GM12864 (cell line): ENCODE results near the gene OXSR1.
A peak's percentile ranks its signal among the peaks of the same experiment; 100 is the strongest.

Experiments
- DNase-seq: peaks from one replicate; pipeline ENCODE4 v3.0.0-alpha.2; 2011; ENCODE audit warnings: low read depth
- H3K4me3 ChIP-seq: 2 replicates; pipeline ENCODE4 v1.5.1; 2011; ENCODE audit warnings: mild to moderate bottlenecking, low read depth, low read length, control low read depth
- TF ChIP-seq, protein P1 (sequence below): IDR thresholded peaks from 2 replicates; pipeline ENCODE4 v1.5.1; 2011; ENCODE audit warnings: low read depth, mild to moderate bottlenecking, moderate library complexity, low read length, control low read depth, inconsistent platforms; ENCODE audit errors: missing control alignments

OXSR1 gene

DNA sequence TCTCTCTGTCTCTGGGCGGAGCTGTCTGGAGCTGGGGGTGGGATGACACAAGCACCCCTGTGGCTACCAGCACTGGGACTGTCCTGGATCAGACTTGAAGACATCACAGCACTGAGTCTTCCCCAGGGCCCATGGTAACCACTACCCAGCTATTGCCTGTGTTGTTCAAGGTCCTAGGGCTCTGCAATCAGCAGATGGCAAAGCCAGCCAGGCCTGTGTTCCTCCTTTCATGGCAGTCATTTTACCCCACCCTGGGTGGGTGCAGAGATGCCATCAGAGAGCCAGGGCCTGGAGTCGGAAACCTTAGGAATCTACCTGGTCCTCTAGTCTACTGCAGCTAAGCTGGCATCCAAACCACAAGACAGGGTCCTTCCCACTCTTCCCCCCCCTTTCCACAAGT lies 38.4 kb downstream of the OXSR1 start:
- no peak for DNase-seq
- TF ChIP-seq, protein P1, sequence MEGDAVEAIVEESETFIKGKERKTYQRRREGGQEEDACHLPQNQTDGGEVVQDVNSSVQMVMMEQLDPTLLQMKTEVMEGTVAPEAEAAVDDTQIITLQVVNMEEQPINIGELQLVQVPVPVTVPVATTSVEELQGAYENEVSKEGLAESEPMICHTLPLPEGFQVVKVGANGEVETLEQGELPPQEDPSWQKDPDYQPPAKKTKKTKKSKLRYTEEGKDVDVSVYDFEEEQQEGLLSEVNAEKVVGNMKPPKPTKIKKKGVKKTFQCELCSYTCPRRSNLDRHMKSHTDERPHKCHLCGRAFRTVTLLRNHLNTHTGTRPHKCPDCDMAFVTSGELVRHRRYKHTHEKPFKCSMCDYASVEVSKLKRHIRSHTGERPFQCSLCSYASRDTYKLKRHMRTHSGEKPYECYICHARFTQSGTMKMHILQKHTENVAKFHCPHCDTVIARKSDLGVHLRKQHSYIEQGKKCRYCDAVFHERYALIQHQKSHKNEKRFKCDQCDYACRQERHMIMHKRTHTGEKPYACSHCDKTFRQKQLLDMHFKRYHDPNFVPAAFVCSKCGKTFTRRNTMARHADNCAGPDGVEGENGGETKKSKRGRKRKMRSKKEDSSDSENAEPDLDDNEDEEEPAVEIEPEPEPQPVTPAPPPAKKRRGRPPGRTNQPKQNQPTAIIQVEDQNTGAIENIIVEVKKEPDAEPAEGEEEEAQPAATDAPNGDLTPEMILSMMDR, result no peak
- H3K4me3 ChIP-seq, result no peak overlapping the region

DNA sequence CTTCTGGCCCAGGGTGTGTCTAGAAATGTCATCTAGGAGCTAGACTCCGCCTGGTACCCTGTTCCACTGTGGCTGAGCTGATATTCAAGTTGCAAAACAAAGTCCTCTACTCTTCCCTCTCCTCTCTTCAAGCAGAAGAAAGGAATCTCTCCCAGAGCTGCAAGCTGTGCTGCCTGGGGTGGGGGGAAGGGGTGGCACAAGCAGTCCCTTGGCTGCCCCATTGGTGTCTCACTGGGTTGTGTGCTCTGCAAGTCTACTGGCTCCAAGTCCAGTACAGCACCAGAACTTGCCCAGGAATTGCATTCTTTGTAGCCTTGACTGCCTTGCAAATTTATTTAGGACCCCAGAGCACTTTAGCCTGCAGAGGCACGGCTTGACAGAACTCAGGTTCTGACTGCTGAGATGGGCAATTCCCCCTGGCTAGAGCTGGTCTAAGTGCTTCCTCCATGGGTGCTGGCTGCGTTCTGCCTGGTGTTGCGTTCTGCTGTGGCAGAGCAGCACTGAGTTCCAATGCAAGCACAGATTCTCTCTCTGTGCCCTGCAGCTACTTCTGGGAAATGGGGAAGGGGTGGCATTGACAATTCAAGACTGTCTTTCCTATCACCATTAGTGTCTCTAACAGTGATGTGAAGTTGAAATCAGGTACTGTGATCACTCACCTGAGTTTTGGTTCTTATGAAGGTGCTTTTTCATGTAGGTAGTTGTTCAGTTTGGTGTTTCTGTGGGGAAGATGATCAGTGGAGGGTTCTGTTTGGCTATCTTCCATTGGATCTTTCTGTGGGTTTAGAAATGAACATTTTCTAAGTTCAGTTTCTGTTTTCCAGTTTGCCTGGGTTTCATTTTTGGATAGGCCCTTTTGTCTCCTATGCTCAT lies 39.5 kb downstream of the OXSR1 start:
- no peak for DNase-seq
- no peak overlapping the region for H3K4me3 ChIP-seq
- TF ChIP-seq, protein P1, result no peak

DNA sequence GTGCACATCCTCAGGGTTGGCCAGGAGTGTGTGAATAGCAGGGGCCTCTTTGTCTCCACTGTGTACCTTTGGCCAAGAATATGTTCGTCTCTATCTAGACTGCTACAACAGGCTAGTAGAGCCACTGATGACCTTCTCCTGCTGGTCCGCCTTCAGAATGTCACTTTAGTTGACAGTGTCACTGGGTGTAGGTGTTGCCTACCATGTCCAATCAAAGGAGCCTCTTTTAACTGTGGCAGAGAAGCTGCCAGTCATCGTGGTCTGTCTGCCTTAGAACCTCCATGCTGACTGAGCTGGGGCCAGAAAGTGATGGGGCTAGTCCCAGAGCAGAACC lies 40.1 kb downstream of the OXSR1 start:
- no peak overlapping the region for H3K4me3 ChIP-seq
- TF ChIP-seq, protein P1, result no peak
- DNase-seq, result no peak

DNA sequence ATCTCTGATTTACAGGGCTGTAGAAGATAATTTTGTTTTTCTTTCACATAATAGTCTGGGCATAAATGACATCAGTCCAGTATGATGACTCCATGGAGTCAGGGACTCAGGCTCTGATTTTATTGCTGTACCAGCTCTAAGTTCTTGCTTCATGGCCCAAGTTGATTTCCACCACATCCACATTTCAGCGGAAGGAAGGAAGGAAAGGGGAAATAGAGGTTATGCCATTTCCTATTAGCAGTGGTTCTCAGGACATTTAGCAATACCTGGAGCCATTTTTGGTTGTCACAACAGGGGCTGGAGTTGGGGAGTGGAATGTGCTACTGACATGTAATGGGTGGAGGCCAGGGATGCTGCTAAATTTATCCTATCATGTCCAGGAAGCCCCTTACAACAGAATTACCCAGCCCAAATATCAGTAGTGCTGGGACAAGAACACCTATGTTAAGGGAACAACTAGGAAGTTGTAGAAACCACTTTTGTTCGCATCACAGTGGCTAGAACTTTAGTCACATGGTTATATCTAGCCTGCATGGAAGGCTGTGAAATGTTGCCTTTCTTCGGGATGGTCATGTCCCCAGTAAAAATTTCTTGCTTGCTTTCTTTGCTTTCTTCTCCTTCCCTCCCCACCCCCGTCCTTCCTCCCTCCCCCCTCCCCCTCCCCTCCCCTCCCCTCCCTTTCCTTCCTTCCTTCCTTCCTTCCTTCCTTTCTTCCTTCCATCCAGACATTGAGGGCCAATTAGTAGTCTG lies 42.1 kb downstream of the OXSR1 start:
- no peak overlapping the region for H3K4me3 ChIP-seq
- TF ChIP-seq, protein P1, result no peak
- DNase-seq, result no peak

DNA sequence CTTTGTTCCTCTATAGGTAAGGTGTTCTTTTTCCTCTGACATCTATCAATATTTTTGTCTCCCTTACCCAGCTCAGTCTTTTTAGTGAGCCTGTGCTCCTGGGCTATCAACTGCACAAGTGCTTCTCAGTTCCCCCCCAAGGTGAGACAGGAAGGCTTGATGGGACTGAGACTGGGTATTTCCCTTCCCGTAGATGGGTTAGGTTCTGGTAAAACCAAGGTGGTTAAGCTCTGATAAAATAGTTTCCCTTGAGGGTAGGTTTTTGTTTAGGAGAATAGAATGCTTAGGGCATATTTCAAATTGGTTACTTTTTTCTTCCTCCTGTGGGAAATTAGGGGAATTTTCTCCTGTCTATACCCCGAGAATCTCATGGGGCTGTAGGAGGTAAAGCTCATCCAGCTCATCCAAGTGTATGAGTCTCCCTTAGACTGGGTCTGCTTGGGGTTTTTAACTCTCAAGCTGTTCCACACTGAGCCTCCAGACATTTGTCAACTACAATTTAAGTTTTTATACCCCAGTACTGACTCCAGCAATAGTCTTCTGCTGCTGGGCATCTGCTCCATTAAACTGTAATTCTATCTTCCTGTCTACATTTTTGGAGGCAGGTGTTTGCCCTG lies 44.9 kb downstream of the OXSR1 start:
- H3K4me3 ChIP-seq, result no peak overlapping the region
- TF ChIP-seq, protein P1, result no peak
- peak; percentile 52 for DNase-seq

DNA sequence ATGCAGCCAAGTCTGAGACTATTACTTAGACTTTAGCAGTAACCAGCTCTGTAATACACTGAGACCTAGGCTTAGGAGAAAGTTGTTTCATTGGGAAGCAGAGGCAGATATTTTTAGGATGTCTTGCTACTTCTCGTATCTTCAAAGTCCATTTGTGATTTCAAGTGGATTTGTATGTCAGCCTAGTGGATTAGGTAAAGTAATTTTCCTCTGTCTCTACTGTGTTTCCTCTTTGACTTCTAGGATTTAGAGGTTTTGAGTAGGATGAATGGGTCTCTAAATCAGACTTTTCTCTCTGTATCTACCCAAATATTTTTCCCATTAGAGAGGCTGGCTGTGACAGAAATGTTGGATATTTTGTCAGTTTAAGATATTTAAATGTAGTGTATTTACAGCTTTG lies 46.8 kb downstream of the OXSR1 start:
- DNase-seq, result no peak
- TF ChIP-seq, protein P1, result no peak
- H3K4me3 ChIP-seq, result no peak overlapping the region
